Cerebellar cortex (tissue), 1 donor: ENCODE data around the gene LRCH1.
A peak's percentile ranks its signal among the peaks of the same experiment; 100 is the strongest.

ENCODE experiments used
- DNase-seq: peaks from one replicate; pipeline ENCODE4 v3.0.0-alpha.2; 2015; ENCODE audit warnings: low spot score

The LRCH1 gene

DNA sequence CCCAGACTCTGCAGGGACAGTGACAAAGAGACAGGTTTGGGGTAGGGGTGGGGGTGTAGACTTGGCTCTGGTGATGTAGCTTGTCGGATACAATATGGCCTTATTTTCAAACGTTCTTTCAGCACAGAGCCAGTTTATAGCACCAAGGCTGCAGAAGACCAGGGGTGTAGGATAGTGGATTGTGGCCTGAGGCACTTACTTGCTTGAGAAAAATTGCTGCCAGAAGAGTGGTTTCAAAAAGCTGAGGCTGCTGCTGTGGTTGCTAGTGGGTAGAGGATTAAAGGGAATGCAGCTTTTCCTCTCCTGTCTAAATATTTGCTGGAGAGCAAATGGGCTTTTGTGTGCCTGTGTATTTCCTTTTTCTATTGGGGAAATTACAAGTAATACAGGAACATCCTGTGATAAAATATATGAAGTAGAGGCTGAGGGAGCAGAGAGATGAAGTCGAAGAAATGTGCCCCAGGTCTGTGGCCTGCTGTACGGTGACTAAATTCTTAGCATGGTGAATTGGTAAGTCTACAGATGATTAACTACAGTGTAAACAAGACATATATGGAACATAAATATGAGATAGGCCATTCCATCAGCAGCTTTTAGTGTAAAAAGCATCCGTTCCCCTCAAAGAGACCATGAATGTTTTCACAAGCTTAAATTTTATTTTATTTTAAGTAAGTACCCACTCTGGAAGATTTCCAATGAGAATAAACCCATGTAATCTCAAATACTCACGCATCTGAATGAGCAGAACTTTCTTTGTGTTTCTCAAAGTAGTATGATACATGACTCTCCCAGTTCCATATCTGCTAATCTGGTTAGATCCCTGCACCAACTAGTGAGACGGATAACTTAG, 112.9 kb downstream of the LRCH1 start:
- no peak for DNase-seq

DNA sequence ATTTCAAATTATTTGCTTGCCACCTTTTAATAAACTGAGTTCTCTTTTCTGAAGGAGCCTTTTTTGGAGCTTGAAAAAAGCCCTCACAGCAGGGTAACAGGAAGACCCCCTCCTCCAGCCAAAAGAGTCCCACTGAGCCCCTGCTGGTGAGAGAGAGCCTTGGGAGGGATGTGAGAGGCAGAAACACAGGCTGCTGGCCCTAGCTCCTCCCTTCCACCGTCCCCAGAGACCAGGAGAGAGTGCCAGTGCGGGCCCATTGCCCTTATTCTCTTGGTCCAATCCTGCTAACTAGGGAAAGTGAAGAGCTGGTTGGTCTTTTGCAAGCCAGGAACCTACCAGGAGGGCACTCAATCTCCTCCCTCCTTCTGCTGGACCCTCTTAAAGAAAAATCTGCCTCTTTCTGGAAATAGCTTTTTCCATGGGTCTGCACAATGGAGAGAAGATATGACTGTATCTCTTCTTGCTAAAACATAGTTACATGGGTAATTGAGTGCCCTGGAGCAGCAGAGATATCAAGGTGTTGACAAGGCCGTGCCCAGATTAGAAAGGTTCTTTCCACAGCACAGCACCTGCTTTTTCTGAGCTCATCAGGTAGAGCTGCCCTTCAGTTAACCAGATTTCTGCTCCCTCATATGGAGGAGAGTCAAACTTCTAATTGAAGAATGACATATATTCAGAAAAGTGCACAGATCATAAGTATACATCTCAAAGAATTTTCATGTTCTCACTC, 113.9 kb downstream of the LRCH1 start:
- peak; percentile 42 for DNase-seq

DNA sequence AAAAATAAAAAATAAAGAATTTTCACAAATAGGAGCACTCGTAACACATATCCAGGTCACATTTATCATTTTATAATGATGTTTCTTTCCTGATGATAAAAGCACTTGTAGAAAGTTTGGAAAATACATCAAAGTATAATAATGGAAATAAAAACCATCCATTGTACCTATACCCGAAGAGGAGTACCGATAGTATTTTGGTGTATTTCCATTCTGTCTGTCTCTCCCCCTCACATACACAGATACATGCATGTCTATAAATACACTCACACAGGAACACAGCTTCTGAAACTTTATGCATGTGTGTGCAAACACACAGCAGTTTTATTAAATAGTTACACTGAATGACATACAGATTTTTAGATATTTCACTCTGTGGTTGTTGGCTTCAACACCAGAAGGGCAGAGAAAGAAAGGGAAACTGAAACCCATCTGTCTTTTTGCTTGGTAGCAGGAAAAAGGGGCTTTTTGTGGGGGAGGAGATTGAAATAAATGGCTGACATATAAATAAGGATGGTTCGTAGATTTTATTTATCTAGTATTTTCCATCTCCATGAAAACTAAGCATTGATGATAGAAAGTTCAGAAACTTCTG, 114.8 kb downstream of the LRCH1 start:
- no peak for DNase-seq

DNA sequence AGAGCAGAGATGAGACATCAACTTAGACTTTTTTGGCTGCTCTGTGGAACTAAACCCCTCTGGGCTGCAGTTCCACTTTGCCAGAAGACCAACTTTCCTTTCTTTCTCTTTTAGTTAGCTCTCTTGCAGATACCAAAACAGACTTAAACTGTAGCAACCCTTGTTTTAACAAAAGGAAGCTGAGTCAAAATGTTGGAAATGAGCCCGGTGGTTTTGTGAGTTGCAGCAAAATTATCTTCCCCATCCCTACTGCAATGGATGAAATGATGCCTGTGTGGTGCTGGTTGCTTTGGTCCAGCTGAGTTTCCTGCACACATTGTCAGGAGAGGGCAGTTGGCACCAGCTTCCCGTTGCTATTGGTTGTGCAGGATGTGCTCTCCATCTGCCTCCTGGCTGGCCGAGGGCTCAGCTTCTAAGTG, 115.3 kb downstream of the LRCH1 start:
- peak; percentile 92 for DNase-seq

DNA sequence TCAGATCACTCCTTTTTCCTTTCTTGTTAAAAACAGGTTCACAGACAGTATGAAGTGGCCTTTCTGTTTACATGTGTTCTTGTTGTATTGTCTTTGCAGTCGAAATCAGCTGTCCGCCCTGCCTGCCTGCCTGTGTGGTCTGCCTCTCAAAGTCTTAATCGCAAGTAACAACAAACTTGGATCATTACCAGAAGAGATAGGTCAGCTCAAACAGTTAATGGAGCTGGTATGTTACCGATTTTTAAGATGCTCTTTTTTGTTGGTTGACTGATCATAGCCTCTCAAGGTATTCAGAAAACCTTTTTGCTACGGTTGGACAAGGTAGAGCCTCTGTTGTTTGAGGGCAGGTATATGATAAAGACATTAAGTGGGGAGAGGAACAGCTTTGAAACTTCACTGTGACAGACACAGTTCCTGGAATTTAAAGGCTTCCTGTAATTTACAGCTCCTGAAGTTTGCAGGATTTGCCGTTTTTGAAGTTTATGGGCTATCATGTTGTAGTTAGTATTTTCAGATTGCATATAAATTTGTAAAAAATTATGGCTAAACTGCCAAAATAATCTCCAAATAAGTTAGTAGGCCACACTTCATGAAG, 116.1 kb downstream of the LRCH1 start:
- peak; percentile 46 for DNase-seq

DNA sequence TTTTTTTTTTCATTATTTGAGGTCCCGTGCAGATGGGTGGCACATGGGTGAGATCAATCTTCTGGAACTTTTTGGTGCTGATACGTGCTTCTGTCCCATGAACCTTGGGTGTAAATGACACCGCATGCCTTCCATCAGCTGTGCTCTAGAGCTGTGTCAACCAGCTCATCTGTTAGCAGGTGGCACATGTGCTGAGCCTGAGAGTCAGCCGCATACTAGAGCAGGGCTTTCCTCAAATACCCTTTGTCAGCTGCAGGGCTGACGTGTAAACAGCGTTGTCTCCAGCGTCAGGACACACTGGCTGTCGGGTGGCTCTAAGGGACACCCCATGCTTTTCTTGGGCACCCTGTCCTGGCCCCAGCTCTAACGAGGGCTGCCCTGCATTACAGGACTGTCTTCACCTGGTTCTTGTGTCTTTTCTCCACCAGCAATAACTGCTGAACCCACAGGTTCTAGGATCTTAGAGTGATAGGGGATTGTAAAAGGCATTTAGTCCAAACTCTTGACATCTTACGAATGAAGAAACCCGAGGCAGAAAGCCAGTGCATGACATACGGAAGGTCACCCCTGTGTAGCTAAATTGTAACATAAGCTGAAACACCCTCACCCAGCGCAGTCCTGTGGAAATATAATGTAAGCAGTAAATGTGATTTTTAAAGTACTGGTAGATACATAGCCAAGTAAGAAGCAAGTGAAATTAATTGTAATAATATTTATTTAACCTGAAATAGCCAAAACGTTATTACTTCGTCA, 119.5 kb downstream of the LRCH1 start:
- DNase-seq, result peak; percentile 42

DNA sequence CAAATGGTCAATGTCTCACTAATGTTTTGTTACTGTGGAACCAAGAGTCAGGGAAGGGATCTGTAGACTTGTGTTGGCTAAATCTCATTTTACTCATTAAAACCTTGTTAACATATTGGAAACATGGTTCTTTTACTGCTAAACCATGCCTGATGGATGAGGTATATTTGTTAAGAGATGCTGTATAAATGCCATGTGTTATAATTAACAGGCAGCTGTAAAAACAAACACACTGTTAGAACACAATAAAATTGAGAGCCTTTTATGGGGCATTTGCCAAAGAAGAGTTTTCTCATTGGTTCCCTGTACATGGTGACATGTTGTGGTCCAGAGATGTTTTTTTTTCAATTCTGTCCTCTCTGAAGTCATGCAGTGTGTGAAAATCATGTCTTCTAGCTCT, 122.0 kb downstream of the LRCH1 start:
- no peak for DNase-seq

DNA sequence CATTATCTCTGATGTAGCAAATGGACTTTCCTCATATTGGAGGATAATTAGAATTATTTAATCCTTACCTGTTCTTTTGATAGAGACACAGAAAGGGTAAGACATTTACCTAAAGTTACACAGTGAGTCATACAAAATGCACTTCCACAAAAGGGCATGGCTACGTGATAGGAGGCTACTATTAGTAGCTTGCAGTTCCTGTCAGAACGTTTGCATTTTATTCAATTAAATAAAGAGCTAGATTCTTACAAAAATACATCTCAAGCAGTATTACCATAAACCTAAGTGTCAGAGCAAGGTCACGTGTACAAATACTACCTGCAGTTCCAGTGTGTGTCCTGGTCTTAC, 123.4 kb downstream of the LRCH1 start:
- no peak for DNase-seq

DNA sequence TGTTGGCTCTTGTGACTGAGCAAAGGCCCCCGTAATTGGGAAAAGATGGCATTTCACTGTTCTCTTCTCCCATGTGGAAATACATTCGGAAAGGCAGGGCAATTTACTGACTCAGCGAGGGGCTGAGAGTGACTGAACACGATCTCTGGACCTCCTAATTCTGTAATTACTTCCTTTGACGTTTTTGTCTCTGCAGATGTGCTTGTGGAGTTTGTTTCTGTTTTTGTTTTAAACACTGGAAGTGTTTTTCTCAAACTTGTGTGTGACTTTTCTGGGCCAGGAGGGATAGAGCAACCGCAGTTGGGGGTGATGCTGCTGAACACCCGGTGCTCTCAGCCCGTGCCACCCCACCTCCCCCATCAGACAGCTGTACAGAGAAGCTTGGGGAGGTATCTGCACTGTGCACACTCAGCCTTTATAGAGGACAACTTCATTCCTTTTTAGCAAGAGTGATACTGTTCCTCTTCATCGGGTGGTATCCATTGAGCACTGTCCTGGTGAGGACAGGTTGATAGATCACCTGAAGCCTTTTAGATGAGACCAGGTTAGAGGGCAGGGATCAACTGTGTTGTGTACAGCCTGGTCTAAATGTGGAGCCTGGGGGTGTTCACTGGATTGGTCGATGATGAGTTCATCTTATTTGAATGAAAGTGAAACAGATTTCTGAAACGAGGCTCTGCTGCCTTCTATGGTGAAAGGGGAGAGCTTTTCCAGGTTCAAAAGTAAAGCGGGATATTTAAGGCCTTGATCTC, 126.6 kb downstream of the LRCH1 start:
- DNase-seq, result no peak

DNA sequence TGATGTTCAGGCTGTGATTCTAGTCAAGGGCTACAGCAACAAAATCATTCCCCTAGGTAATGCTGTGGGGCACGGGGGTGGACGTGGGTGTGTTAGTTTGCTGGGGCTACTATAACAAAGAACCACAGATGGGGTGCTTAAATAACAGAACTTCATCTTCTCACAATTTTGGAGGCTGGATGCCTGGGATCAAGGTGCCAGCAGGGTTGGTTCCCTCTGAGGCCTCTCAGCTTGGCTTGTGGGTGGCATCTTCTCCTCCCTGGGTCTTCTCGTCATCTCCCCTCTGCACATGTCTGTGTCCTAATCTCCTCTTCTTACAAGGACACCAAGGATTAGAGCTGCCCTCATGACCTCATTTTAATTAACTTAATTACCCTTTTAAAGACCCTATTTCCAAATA, 129.0 kb downstream of the LRCH1 start:
- no peak for DNase-seq

DNA sequence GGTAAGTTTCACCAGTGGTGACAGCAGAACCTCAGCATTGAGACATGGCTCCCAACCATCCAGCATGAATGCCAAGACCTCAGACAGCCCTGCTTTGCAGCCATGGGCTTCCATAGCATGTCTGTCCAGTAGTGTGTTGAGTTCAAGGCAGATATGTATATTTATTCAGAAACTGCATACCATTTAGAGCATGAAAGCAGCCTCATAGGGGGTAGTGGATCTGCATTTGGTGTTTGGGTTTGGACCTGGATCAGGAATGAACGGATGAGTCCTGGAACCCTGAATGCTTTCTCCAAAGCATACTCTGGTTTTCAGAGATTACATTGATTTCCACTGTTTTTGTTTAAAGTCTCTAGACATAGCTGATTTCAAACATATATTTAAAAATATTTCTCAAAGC, 129.7 kb downstream of the LRCH1 start:
- no peak for DNase-seq

DNA sequence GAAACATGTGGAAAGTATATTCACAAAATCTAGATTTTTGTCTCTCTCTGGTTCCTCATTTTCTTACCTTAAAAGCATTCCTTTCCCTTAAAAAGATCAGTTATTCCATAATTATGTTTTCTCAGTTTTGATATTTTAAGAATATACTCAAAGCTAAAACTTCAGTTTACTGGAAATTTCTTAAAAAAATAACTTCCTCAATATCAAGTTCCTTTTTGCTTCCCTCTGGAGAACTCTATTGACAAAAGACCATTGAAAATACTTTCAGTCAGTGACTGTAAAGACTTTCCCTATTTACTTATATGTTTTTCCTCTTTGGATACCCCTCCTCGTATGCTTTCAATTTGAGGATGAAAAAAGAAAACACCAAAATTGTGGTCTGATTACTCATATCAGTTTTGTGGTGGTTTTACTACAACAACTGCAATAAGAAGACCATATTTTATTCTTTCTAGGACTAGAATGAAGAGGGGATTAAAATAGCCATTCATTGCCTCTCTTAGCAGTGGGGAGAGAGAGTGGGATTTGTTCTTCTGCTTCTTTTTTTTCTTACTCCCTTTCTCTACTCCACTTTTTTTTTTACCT, 130.8 kb downstream of the LRCH1 start:
- no peak for DNase-seq

DNA sequence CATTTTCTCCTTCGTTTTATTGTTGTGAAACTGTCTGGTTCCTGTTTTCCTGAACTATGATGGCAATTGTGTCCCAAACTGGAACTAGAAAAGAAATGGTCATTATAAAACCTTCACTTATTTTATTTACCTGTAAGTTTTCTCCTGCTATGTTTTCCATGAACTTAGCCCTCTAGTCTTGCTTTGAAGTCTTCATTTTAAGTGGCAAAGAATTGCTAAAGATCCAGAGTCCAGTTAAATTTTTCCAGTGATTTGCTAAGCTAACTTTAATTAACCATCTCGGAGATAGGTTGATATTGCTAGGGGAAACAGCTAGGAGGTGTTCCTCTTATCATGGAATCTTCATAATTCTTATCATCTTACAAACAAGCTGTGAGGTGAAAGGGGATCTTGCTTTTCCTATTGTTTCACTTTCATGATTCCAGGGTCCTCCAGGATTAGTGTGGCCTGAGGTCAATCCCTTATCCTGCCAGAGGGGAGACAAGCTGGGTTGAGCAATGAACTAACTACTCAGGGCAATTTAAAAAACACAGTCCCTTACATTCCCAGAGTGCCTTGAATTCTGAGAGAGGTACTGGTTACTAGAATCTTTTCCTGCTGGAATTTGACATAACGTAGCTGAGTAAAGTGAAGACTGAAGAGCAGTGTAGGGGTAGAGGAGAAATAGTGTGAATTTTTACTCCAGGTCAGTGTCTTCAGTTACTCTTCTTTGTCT, 131.5 kb downstream of the LRCH1 start:
- no peak for DNase-seq

DNA sequence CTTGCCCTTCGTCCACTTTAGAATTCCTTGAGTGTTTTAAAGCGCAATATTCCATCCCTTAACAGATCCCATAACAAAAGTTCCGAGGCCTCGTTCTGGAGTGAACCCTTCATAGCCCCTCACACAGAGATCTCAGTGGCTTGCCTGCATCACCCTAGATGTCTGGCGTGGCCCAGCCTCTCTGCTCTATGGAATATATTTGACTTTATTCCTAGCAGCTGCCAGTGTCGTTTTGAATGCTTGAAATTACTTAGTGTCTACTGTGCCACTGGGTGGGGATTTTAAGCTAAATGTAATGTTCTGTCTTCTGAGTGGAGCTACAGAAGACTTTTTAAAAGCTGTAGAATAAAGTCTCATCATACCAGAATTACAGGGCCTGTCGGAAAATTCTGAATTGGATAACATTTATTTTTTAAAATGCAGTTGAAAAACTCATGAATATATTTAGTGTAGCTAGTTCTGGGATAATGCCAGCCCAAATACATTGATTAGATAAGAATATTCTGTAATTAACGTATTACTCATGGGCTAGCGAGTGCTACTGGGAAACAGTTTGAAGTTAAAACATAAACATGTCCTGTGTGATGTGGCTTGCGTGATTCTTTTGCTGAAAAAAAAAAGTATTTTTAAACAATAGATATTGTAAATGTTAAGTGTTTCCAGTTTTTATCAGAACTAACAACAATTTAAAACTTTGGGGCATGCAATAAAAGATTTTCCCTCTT, 132.2 kb downstream of the LRCH1 start:
- no peak for DNase-seq

DNA sequence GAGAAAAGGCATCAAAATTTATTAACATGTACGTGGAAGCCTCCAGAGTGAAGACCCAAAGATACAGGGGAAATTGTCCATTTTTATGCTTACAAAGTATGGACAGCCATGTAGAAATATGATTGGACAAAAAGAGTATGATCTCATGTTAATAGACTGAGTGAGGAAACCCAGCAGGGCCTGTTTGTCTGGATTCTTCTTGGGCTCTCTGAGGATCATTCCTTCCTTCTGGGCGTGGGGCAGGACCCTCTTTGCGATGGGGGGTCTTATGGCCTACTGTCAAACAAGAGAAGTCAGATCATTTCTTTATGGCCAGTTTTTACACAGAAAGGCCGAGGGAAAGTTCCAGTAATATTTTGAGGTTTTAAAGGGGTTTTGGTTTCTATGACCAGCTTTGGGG, 133.2 kb downstream of the LRCH1 start:
- DNase-seq, result no peak

DNA sequence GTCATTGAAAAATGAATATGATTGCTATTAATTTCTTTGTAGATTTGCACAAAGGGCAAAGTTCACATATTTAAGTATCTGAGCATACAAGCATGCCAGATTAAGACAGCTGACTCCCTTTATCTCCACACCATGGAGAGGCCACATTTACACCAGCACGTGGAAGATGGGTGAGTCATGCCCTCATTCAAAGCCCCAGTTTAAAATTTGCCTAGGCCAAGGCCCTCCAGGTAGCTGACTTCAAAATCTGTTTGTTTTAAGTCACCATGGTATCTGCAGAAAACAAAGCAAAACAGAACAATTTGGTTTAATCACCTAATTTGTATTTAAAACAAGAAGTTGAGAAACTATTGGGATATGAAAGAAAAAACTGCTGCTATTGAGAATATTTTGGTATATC, 134.8 kb downstream of the LRCH1 start:
- DNase-seq, result no peak

DNA sequence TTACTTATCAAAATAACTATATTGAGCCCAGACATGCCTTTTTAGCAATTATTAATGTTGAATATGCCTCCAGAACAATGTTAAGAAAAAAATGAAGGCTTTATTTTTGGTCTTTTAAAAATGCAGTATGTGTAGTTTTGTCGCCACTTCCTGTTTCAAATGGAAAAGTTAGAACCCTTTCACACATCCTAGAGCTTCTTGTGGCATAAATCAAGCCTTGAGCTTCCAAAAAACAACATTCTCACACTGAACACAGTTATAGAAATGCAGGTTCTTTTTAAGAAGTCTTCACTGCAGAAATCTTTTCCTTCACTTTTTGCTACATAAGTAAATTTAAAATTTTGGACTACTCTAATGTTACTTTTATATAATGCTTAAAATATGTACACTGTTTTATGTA, 135.3 kb downstream of the LRCH1 start:
- no peak for DNase-seq

DNA sequence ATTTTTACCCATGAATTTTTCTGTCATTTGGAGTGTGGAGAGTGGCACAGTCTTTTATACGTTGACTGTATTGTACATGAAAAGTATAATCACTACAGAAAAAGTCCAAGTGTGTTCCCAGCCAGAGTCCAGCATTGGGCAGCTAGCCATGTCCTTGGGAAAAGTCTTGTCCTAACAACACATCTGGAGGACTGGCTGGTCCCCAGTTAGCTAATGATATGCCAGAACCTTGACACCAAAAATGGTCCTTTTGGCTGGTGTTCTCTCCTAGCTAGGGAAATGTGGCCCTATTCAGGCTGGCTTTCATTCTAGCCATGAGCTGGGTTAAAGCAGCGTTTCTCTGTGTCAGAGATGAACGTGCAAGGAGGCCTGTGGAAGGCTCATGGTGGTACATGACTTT, 145.0 kb downstream of the LRCH1 start:
- no peak for DNase-seq

DNA sequence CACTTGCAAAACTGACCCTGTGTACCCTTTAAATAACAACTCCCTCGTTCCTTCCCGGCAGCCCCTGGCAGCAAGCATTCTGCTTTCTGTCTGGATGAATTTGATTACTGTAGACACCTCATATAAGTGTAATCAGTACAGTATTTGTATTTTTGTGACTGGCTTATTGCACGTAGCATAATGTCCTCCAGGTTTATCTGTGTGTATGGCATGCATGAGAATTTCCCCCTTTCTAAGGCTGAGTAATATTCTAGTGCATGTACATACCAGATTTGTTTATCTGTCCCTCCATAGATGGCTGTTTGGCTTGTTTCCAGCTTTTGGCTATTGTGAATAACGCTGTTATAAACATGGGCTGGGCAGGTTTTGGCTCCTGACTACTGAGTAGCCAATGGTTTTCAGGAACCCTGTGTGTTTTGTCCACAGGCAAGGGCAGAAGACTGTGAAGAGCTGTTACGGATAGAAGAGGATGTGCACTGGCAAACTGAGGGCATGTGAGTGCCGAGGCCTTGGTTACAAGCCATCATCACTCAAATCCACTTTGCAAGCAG, 146.0 kb downstream of the LRCH1 start:
- DNase-seq, result peak; percentile 39
